HL-60/S4 treated with phorbol 12-myristate 13-acetate at 8.2 ng/mL for 4 days and 3 days (cell line): ENCODE data around the gene WNT8A.
"Not testable (repeated sequence)": the region's sequence is repeated elsewhere in the genome, so short reads cannot be mapped to it uniquely, and the experiment has no call there.

ENCODE experiments used
- in situ Hi-C: fragments of 300-500 bp; cut with MboI; formaldehyde crosslinking; loops from 2 replicates; pipeline ENCODE4 v1.15.0; 2022; ENCODE audit warnings: low sequenced_read_pairs

WNT8A gene

GRCh38 chr5:138083702-138084101 lies at the start of gene WNT8A:
Gene WNT8A, plus strand, starts transcription at chr5:138084033. Its CDS starts 95 bp downstream, at chr5:138084128.
- in situ Hi-C loops: no loop called here

- in situ Hi-C loops: no loop called here
These were observed 48.0 kb upstream of the WNT8A start for GRCh38 chr5:138035605-138036537.

- in situ Hi-C loops: no loop called here
These were observed 46.6 kb upstream of the WNT8A start for GRCh38 chr5:138037271-138037670.

- in situ Hi-C loops: no loop called here
These were observed 45.8 kb upstream of the WNT8A start for GRCh38 chr5:138037907-138038633.

GRCh38 chr5:138038826-138039225 lies 45.0 kb upstream of the WNT8A start:
- in situ Hi-C loops: no loop called here

GRCh38 chr5:138045283-138045682 lies 38.5 kb upstream of the WNT8A start:
- in situ Hi-C loops: not testable (repeated sequence)

- in situ Hi-C loops: no loop called here
These were observed 32.2 kb upstream of the WNT8A start for GRCh38 chr5:138051441-138052296.

- in situ Hi-C loops: not testable (repeated sequence)
These were observed 31.1 kb upstream of the WNT8A start for GRCh38 chr5:138052718-138053117.

GRCh38 chr5:138053554-138053953 lies 30.3 kb upstream of the WNT8A start:
- in situ Hi-C loops: no loop called here

GRCh38 chr5:138054206-138054605 lies 29.6 kb upstream of the WNT8A start:
- in situ Hi-C loops: no loop called here

- in situ Hi-C loops: no loop called here
These were observed 28.8 kb upstream of the WNT8A start for GRCh38 chr5:138054847-138055558.

- in situ Hi-C loops: no loop called here
These were observed 19.3 kb upstream of the WNT8A start for GRCh38 chr5:138064526-138064925.

- in situ Hi-C loops: no loop called here
These were observed 18.7 kb upstream of the WNT8A start for GRCh38 chr5:138065102-138065501.

GRCh38 chr5:138067945-138068344 lies 15.9 kb upstream of the WNT8A start:
- in situ Hi-C loops: no loop called here

GRCh38 chr5:138068742-138069600 lies 14.9 kb upstream of the WNT8A start:
- in situ Hi-C loops: no loop called here

- in situ Hi-C loops: not testable (repeated sequence)
These were observed 13.8 kb upstream of the WNT8A start for GRCh38 chr5:138070026-138070425.

- in situ Hi-C loops: no loop called here
These were observed 6.7 kb upstream of the WNT8A start for GRCh38 chr5:138077064-138077696.

GRCh38 chr5:138078006-138078643 lies 5.7 kb upstream of the WNT8A start:
- in situ Hi-C loops: no loop called here
